ENCODE data around the gene FHAD1.

GRCh38 chr1:15299179-15299578 lies 52.2 kb downstream of the FHAD1 start:
- no peak for TF ChIP-seq CTCF (IDR thresholded peaks at IDR 0.05)
- TF ChIP-seq POLR2A (IDR thresholded peaks at IDR 0.05) = no peak

All from Peyer's patch (tissue), 4 donors.